HG03442 (cell line): ENCODE measurements around the gene MTG1.
"Not testable (repeated sequence)": the region's sequence is repeated elsewhere in the genome, so short reads cannot be mapped to it uniquely, and the experiment has no call there.

ENCODE experiments used
- ATAC-seq: cut with Tn5 transposase; IDR thresholded peaks from one replicate; pipeline ENCODE4 v1.9.1; 2021; ENCODE audit warnings: mild to moderate bottlenecking, moderate library complexity; ENCODE audit not compliant: unreplicated experiment

Gene MTG1

GRCh38 chr10:133399123-133399601 is 5.2 kb downstream of the MTG1 start:
- no peak for ATAC-seq

DNA sequence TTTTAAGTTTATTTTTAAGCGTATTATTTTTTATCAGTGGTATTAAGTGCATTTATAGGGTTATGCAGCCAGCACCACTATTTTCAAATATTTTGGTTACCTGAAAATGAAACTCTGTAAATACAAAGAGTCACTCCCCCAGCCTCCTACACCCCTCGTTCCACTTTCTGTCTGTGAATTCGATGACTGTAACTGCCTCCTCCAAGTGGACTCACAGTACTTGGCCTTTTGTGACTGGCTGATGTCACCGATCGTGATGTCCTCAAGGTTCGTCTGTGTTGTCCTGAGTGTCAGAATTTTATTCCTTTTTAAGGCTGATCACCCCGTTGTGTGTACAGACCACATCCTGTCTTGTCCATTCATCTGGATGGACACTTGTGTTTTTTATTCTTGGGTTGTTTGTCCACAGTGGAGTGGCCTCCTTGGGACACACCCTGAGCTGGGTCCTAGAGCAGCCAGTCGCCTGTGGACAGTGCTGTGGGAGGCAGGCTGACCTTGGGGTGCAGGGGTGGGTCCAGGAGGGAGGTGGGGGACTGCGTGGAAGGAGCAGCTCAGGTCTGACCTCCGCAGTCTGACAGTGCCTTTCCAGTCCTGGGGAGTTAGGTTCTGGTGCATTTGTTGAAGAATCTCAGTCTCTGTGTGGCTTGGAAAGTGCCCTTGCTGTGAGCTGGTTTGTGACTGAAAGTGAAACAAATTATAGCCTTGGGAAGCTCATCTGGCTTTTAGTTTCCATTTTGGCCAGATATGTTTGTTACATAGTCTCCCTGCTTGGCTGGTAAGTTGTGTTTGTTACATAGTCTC is 6.9 kb downstream of the MTG1 start:
- peak; percentile 80 for ATAC-seq

- ATAC-seq, result no peak
These were observed 7.5 kb downstream of the MTG1 start for GRCh38 chr10:133401500-133401899.

DNA sequence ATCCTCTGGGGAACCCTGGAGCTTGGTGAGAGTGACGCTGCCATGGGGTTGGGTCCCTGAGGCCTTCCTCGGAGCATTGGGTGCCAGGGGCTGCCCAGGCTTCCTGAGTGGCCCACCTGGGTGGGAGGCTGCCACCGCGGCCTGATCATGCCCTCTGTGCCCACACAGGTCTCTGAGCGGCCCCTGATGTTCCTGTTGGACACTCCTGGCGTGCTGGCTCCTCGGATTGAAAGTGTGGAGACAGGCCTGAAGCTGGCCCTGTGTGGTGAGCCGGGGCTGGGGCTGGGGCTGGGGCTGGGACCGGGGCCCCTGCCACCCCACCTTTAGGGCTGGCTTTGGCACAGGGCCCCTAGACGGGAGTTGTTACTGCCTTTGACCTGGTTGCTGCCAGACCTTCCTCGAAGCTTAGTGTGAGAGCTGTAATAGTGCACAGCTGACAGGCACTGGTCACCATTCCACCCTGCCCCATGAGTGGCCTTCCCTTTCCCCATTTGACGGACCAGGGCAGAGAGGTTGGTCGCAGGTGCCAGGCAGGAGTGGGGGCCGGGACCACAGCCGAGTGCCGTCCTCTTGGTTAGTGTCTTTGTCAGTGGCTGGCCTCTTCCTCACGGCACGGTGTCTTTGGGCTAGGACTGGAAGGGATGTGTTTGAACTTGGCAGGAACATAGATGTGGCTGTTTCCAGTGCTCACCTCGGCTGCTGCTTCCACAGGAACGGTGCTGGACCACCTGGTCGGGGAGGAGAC is 8.2 kb downstream of the MTG1 start:
- ATAC-seq, result no peak

GRCh38 chr10:133403359-133403758 is 9.4 kb downstream of the MTG1 start:
- no peak for ATAC-seq

GRCh38 chr10:133403784-133404183 is 9.8 kb downstream of the MTG1 start:
- no peak for ATAC-seq

GRCh38 chr10:133405272-133405671 is 11.3 kb downstream of the MTG1 start:
- ATAC-seq, result no peak

GRCh38 chr10:133405844-133406527 is 12.0 kb downstream of the MTG1 start:
- peak; percentile 40 for ATAC-seq

- ATAC-seq, result no peak
These were observed 17.8 kb downstream of the MTG1 start for GRCh38 chr10:133411523-133412380.

DNA sequence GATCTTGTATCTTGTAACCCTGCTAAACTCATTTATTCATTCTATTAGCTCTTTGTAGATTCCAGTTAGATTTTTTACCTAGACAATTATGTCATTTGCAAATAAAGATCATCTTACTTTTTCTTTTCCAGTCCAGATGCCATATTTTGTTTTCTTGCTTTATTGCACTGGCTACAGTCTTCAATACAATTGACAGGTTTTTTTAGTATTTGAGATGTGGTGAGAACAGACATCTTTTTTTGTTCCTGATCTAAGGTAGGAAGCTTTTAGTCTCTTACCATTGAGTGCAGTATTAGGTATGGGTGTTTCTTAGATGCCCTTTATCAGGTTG is 18.4 kb downstream of the MTG1 start:
- no peak for ATAC-seq

GRCh38 chr10:133414401-133414800 is 20.4 kb downstream of the MTG1 start:
- ATAC-seq, result not testable (repeated sequence)

DNA sequence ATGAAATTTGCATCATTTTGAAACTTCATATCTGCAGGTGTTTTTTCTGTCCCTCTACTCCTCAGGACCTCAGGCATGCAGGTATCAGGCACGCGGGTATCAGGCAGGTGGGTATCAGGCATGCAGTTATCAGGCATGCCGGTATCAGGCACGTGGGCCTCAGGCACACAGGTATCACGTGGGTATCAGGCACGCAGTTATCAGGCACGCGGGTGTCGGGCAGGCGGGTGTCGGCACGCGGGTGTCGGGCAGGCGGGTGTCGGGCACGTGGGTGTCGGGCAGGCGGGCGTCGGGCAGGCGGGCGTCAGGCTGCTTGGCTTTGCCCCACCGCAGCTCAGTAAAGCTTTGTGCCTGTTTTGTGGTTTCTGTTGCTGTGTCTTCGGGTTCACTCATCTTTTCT is 21.8 kb downstream of the MTG1 start:
- no peak for ATAC-seq

DNA sequence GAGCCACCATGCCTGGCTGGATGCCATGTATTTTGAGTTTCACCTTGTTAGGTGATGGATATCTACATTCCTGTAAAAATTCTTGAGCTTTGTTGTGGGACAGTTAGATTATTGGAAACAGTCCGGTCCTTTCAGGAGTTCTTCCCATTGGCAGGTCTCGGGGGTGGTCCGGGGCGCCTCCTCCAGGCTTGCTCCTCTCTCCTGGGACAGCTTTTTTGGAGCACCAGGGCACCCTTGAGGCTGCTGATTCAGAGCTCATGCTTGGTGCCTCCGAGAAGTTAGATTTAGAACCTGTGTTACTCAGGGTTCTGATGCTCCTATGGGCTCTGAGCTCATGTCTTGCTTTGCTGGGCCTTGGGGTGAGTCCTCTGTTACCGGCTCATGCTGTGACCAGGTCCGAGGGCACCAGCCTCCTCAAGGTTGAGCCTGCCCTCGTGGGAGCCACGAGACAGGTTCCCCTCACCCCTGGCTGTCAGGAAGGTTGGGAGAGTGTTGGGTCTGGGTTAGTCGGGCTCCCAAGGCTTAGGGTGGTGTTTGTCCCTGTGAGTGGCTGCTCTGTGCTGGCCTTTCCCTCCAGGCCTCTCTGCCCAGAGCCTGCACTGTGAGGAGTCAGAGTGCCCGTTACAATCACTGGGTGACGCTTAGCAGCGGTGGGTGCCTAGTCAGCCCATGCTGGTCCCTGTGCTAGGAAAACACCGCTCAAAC is 24.5 kb downstream of the MTG1 start:
- no peak for ATAC-seq

- no peak for ATAC-seq
These were observed 25.4 kb downstream of the MTG1 start for GRCh38 chr10:133419211-133419950.

- no peak for ATAC-seq
These were observed 26.1 kb downstream of the MTG1 start for GRCh38 chr10:133420028-133420427.

DNA sequence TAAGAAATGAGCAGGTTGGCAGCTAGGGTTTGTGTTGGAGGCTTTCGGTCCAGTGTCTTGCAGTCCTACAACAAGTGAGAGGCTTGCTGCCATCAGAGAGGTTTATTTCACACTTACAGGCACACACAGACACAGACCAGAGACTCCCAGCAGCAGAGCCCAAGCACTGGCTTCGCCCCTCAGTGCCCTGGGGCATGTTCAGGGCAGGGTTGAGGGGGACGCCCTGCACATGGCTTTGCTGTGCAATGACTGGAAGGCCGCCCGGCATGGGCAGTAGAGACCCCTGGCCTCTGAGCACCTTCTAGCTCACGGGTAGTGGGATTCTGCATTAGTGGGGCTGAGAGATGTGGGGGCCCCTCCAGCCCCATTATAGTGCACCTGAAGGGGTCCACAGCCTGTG is 26.6 kb downstream of the MTG1 start:
- no peak for ATAC-seq

DNA sequence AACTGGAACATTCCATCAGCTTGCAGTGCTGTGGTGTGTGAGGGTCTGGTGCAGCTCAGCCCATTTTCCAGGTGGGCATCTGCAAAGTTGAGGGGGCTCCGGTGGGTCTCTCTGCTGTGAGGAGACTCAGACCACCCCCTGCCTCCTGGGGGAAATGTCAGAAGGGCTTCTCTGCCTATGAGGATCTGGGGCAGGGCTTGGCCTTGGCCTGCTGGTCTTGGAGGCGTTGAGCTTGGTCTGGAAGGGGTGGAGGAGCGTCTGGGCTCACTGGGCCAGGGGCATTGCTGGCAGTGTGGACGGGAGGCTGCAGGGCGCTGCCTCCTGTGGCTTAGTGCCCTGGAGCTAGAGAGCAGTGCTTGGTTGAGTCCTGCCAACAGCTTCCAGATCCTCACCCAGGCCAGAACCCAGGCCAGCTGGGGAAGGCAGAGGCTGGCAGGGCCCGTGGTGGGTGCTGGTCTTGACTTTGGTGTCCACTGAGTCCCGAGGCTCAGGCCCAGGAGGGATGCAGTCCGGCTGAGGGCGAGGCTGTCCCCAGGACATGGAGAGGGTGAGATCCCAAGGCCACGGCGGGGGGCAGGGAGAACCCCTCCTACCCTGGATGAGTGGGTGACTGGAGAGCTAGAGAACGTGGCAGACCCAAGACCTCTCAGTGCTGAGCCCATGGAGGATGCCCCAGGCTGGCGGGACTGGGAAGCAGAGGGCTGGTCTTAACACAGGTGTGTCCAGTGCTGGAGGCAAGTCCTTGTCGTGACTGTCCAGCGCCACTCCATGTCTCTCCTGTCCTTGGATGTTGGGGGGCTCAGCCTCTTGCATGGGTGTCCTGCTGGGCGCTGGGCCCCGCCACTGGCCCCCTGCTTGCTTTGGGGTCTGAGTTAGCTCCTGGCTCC is 27.6 kb downstream of the MTG1 start:
- no peak for ATAC-seq

GRCh38 chr10:133422223-133422806 is 28.4 kb downstream of the MTG1 start:
- no peak for ATAC-seq
